ENCODE measurements around the gene COQ3. TPM values are rescaled to one million over a fixed set of nuclear protein-coding genes. Genes with fewer than 3 reads are reported as not detected.

Gene COQ3
- total RNA-seq, 1 experiment from 2014 or later = 13.9 TPM

DNA sequence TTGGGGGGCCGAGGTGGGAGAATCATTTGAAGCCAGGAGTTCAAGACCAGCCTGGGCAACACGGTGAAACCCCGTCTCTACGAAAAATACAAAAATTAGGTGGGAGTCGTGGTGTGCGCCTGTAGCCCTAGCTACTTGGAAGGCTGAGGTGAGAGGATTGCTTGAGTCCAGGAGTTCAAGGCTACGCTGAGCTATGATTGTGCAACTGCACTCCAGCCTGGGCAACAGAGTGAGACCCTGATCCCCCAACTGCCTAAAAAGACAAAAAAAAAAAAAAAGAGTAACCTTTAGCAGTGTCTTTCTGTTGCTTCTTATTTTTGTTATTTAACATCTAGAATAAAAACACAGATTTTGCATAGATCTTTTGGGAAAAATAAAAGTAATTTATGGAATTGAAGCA is 13.1 kb upstream of the COQ3 start:
- no peaks in the 10 kb centered on the region for H3K4me1 Mint-ChIP-seq
- DNase-seq (ENCODE audit: low spot score) (no peak), ATAC-seq (no peak)
- peaks cover 80% of the 10 kb centered on the region for H3K36me3 Mint-ChIP-seq
- POLR2A ChIA-PET = no interaction called here
- TF ChIP-seq ZNF396 (CRISPR knock-in tag; IDR thresholded peaks at IDR 0.05; ENCODE audit: borderline replicate concordance) (no peak), ZNF317 (CRISPR knock-in tag; IDR thresholded peaks at IDR 0.05; ENCODE audit: borderline replicate concordance, low read depth) (no peak)
- H3K9me3 Mint-ChIP-seq = no peaks in the 10 kb centered on the region
- no peak overlapping the region for H3K4me3 Mint-ChIP-seq
- CTCF ChIA-PET = interaction anchor here (1.1 kb wide), 1 partner anchor 77 kb away, joined by 4 read pairs; no protein-coding TSS in a partner anchor
- no peak overlapping the region for H3K27ac Mint-ChIP-seq
- H3K27me3 Mint-ChIP-seq (ENCODE audit: low read depth) = no peaks in the 10 kb centered on the region

DNA sequence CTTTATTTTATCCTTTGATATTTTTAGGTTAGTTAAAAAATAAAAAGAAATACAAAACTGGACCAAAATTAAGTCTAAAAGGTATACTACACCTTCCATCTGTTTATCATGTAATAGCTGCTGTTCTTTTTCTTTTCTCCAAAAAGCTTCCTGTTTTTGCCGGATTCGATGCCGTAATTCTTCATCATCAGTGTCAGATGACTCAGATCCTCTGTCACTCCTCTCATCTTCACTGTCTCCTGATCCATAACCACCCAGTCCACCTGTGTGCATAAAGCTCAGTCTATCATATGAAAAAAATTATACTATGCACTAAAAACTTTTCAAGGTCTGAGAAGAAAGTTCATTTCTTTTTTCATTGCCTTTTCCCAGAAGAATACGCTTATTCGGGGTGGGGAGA is 8.5 kb upstream of the COQ3 start:
- no peak for ATAC-seq
- no peaks in the 10 kb centered on the region for H3K27me3 Mint-ChIP-seq (ENCODE audit: low read depth)
- TF ChIP-seq, protein P1, sequence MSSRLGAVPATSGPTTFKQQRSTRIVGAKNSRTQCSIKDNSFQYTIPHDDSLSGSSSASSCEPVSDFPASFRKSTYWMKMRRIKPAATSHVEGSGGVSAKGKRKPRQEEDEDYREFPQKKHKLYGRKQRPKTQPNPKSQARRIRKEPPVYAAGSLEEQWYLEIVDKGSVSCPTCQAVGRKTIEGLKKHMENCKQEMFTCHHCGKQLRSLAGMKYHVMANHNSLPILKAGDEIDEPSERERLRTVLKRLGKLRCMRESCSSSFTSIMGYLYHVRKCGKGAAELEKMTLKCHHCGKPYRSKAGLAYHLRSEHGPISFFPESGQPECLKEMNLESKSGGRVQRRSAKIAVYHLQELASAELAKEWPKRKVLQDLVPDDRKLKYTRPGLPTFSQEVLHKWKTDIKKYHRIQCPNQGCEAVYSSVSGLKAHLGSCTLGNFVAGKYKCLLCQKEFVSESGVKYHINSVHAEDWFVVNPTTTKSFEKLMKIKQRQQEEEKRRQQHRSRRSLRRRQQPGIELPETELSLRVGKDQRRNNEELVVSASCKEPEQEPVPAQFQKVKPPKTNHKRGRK (CRISPR knock-in tag; IDR thresholded peaks at IDR 0.05; ENCODE audit: borderline replicate concordance) = no peak
- no peak for TF ChIP-seq ZNF317 (CRISPR knock-in tag; IDR thresholded peaks at IDR 0.05; ENCODE audit: borderline replicate concordance, low read depth)
- TF ChIP-seq, protein P2, sequence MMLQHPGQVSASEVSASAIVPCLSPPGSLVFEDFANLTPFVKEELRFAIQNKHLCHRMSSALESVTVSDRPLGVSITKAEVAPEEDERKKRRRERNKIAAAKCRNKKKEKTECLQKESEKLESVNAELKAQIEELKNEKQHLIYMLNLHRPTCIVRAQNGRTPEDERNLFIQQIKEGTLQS (CRISPR knock-in tag; conservative IDR thresholded peaks at IDR 0.05) = no peak
- no peak for TF ChIP-seq TEAD4 (CRISPR knock-in tag; IDR thresholded peaks at IDR 0.05)
- TF ChIP-seq ZNF121 (CRISPR knock-in tag; IDR thresholded peaks at IDR 0.05) = no peak
- no peak for TF ChIP-seq ETV6 (CRISPR knock-in tag; IDR thresholded peaks at IDR 0.05)
- TF ChIP-seq SMAD3 (CRISPR knock-in tag; IDR thresholded peaks at IDR 0.05; ENCODE audit: borderline replicate concordance) = no peak
- TF ChIP-seq OVOL2 (CRISPR knock-in tag; IDR thresholded peaks at IDR 0.05; ENCODE audit: borderline replicate concordance) = no peak
- TF ChIP-seq ZBTB21 (CRISPR knock-in tag; IDR thresholded peaks at IDR 0.05; ENCODE audit: borderline replicate concordance) = no peak
- TF ChIP-seq CREB1 (CRISPR knock-in tag; IDR thresholded peaks at IDR 0.05) = no peak
- TF ChIP-seq, protein P3, sequence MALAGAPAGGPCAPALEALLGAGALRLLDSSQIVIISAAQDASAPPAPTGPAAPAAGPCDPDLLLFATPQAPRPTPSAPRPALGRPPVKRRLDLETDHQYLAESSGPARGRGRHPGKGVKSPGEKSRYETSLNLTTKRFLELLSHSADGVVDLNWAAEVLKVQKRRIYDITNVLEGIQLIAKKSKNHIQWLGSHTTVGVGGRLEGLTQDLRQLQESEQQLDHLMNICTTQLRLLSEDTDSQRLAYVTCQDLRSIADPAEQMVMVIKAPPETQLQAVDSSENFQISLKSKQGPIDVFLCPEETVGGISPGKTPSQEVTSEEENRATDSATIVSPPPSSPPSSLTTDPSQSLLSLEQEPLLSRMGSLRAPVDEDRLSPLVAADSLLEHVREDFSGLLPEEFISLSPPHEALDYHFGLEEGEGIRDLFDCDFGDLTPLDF (CRISPR knock-in tag; IDR thresholded peaks at IDR 0.05) = no peak
- peaks cover 65% of the 10 kb centered on the region for H3K36me3 Mint-ChIP-seq
- no peak overlapping the region for H3K27ac Mint-ChIP-seq
- ChIA-PET POLR2A (no interaction called here), CTCF (interaction anchor here (0.8 to 1.0 kb wide), 2 partner anchors 68 to 72 kb away, joined by 3 to 4 read pairs; no protein-coding TSS in a partner anchor)
- no peak for DNase-seq (ENCODE audit: low spot score)
- no peaks in the 10 kb centered on the region for H3K9me3 Mint-ChIP-seq
- no peaks in the 10 kb centered on the region for H3K4me1 Mint-ChIP-seq
- no peak overlapping the region for H3K4me3 Mint-ChIP-seq

DNA sequence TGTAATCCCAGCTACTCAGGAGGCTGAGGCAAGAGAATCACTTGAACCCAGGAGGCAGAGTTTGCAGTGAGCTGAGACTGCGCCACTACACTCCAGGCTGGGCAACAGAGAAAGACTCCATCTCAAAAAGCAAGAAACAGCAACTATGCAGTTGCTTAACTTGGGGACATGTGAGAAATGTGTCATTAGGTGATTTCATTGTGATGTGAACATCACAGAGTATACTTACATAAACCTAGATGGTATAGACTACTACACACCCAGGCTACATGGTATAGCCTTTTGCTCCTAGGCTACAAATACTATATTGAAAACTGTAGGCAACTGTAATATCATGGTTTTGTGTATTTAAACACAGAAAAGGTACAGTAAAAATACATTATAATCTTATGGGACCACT is 3.3 kb upstream of the COQ3 start:
- Mint-ChIP-seq H3K36me3 (peaks cover 21% of the 10 kb centered on the region), H3K9me3 (no peaks in the 10 kb centered on the region), H3K4me3 (no peak overlapping the region), H3K4me1 (peaks cover 7% of the 10 kb centered on the region), H3K27ac (no peak overlapping the region), H3K27me3 (ENCODE audit: low read depth) (no peaks in the 10 kb centered on the region)
- no peak for DNase-seq (ENCODE audit: low spot score)
- POLR2A ChIA-PET = no interaction called here
- CTCF ChIA-PET = interaction anchor here (0.6 kb wide), 1 partner anchor 223 kb away, joined by 4 read pairs; no protein-coding TSS in a partner anchor
- ATAC-seq = no peak
- no peak for TF ChIP-seq NR2C2 (CRISPR knock-in tag; IDR thresholded peaks at IDR 0.05)
- no peak for TF ChIP-seq ZNF671 (CRISPR knock-in tag; IDR thresholded peaks at IDR 0.05)
- TF ChIP-seq, protein P4, sequence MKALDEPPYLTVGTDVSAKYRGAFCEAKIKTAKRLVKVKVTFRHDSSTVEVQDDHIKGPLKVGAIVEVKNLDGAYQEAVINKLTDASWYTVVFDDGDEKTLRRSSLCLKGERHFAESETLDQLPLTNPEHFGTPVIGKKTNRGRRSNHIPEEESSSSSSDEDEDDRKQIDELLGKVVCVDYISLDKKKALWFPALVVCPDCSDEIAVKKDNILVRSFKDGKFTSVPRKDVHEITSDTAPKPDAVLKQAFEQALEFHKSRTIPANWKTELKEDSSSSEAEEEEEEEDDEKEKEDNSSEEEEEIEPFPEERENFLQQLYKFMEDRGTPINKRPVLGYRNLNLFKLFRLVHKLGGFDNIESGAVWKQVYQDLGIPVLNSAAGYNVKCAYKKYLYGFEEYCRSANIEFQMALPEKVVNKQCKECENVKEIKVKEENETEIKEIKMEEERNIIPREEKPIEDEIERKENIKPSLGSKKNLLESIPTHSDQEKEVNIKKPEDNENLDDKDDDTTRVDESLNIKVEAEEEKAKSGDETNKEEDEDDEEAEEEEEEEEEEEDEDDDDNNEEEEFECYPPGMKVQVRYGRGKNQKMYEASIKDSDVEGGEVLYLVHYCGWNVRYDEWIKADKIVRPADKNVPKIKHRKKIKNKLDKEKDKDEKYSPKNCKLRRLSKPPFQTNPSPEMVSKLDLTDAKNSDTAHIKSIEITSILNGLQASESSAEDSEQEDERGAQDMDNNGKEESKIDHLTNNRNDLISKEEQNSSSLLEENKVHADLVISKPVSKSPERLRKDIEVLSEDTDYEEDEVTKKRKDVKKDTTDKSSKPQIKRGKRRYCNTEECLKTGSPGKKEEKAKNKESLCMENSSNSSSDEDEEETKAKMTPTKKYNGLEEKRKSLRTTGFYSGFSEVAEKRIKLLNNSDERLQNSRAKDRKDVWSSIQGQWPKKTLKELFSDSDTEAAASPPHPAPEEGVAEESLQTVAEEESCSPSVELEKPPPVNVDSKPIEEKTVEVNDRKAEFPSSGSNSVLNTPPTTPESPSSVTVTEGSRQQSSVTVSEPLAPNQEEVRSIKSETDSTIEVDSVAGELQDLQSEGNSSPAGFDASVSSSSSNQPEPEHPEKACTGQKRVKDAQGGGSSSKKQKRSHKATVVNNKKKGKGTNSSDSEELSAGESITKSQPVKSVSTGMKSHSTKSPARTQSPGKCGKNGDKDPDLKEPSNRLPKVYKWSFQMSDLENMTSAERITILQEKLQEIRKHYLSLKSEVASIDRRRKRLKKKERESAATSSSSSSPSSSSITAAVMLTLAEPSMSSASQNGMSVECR (CRISPR knock-in tag; IDR thresholded peaks at IDR 0.05; ENCODE audit: borderline replicate concordance) = no peak
- TF ChIP-seq, protein P5, sequence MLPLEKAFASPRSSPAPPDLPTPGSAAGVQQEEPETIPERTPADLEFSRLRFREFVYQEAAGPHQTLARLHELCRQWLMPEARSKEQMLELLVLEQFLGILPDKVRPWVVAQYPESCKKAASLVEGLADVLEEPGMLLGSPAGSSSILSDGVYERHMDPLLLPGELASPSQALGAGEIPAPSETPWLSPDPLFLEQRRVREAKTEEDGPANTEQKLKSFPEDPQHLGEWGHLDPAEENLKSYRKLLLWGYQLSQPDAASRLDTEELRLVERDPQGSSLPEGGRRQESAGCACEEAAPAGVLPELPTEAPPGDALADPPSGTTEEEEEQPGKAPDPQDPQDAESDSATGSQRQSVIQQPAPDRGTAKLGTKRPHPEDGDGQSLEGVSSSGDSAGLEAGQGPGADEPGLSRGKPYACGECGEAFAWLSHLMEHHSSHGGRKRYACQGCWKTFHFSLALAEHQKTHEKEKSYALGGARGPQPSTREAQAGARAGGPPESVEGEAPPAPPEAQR (CRISPR knock-in tag; IDR thresholded peaks at IDR 0.05) = no peak
- TF ChIP-seq, protein P6, sequence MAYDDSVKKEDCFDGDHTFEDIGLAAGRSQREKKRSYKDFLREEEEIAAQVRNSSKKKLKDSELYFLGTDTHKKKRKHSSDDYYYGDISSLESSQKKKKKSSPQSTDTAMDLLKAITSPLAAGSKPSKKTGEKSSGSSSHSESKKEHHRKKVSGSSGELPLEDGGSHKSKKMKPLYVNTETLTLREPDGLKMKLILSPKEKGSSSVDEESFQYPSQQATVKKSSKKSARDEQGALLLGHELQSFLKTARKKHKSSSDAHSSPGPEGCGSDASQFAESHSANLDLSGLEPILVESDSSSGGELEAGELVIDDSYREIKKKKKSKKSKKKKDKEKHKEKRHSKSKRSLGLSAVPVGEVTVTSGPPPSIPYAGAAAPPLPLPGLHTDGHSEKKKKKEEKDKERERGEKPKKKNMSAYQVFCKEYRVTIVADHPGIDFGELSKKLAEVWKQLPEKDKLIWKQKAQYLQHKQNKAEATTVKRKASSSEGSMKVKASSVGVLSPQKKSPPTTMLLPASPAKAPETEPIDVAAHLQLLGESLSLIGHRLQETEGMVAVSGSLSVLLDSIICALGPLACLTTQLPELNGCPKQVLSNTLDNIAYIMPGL (CRISPR knock-in tag; IDR thresholded peaks at IDR 0.05) = no peak
- TF ChIP-seq, protein P3 (CRISPR knock-in tag; IDR thresholded peaks at IDR 0.05) = no peak
- no peak for TF ChIP-seq ZNF263 (CRISPR knock-in tag; IDR thresholded peaks at IDR 0.05; ENCODE audit: low read depth)
- TF ChIP-seq TP53 (CRISPR knock-in tag; IDR thresholded peaks at IDR 0.05) = no peak
- TF ChIP-seq, protein P7, sequence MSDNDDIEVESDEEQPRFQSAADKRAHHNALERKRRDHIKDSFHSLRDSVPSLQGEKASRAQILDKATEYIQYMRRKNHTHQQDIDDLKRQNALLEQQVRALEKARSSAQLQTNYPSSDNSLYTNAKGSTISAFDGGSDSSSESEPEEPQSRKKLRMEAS (CRISPR knock-in tag; IDR thresholded peaks at IDR 0.05) = no peak
- no peak for TF ChIP-seq ZNF396 (CRISPR knock-in tag; IDR thresholded peaks at IDR 0.05; ENCODE audit: borderline replicate concordance)

Measured in WTC11 (cell line).